Activated CD8-positive, alpha-beta memory T cell treated with anti-CD3 and anti-CD28 coated beads for 4 hours (primary cell): ENCODE measurements around the gene PMAIP1.

ENCODE experiments used
- DNase-seq, 2 donors: peaks; one replicate each; pipeline ENCODE4 v3.0.0-alpha.2; 2020; ENCODE audit warnings: low read depth in 2 of 2

PMAIP1 gene

GRCh38 chr18:59912007-59912550 lies 12.3 kb downstream of the PMAIP1 start:
- no peak for DNase-seq

GRCh38 chr18:59915606-59916005 lies 15.8 kb downstream of the PMAIP1 start:
- DNase-seq = no peak

DNA sequence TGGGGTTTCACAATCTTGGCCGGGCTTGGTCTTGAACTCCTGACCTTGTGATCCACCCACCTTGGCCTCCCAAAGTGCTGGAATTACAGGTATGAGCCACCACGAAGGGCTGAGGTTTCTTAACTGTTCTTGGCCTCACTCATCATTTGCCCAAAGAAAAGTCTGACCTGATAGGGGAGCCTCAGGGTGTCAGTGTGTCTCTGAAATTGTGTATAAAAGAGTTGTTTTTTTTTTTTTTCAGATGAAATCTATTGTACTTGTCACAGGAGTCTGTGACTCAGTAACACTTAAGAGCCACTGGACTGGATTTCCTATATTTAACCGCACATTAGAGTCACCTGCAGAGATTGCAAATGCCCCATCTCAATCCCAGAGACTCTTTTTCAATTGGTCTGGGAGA lies 16.9 kb downstream of the PMAIP1 start:
- no peak for DNase-seq

GRCh38 chr18:59917422-59917821 lies 17.6 kb downstream of the PMAIP1 start:
- no peak for DNase-seq

GRCh38 chr18:59918320-59918755 lies 18.5 kb downstream of the PMAIP1 start:
- no peak for DNase-seq

GRCh38 chr18:59918997-59919396 lies 19.2 kb downstream of the PMAIP1 start:
- no peak for DNase-seq

- peak; percentile 20 to 28 for DNase-seq
Observed at GRCh38 chr18:59921384-59921891, 21.6 kb downstream of the PMAIP1 start.

DNA sequence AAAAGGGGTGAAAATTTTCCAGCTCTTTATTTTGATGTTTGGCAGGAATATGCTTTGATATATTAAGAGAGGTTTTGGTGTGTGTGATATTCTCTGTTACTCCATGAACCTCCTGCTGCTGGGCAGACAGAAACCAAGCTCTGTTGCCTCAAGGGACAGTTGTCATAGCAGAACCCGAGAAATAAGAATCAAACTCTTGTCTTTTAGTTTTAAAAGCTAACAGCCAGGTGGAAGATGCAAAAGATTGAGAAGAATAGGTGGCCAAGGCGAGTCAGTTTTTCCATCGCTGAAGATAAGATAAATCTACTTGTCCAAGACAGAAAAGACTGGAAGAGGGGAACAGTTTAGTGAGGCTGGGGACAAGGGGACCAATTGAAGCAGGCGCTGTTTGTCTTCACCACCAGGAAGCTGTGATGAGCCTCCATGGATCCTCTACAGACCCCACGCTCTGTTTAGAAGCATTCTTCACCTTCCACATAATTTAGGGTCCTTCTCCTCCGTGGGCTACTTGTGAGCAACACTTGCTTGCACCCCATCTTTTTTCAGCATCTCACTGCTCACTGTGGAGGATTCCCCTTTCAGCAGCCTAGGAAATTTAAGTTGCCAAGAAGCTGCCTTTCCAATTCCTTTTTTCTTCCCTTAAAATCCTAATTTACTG lies 23.9 kb downstream of the PMAIP1 start:
- no peak for DNase-seq

- no peak for DNase-seq
Observed at GRCh38 chr18:59926131-59926530, 26.3 kb downstream of the PMAIP1 start.

GRCh38 chr18:59927246-59927825 lies 27.5 kb downstream of the PMAIP1 start:
- no peak for DNase-seq

DNA sequence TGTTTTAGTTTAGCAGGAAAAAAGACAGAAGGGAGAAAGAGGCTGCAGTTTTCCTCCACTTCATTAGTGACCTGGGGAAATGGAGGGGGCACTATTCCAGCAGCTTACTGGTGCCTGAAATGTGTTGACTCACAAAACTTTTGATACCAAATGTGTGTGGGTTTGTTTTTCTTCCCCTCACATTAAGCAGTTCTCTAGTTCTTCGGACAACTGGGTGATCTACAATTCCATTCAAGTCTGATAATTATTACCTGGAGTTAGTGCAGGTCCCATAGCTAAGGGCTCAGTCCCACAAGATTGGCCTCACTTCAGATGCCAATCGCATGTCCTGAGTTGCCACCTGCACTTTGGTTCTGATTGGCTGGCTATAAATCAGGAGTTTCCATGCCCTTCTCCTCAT lies 28.4 kb downstream of the PMAIP1 start:
- DNase-seq = no peak

GRCh38 chr18:59929621-59930295 lies 30.0 kb downstream of the PMAIP1 start:
- no peak for DNase-seq

- no peak for DNase-seq
Observed at GRCh38 chr18:59932401-59932800, 32.6 kb downstream of the PMAIP1 start.

DNA sequence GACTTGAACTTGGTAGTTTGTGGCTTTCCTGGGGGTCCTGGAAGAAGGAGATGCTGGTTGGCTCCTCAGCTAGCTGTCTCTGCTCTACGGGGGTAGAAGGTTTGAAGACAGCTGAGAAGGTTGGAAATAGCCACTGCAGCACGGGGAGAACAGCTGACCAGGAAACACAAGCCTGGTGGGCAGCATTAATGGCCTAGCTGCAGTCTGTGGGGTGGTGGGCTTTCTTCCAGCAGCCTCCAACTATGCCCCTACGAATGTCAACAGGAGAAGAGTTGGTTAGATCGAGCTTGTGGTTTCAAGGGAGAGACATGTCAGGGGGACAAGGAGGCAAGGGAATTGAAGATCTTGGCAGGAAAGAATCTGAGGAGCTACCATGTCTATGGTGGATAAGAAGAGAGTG lies 38.9 kb downstream of the PMAIP1 start:
- DNase-seq = no peak

DNA sequence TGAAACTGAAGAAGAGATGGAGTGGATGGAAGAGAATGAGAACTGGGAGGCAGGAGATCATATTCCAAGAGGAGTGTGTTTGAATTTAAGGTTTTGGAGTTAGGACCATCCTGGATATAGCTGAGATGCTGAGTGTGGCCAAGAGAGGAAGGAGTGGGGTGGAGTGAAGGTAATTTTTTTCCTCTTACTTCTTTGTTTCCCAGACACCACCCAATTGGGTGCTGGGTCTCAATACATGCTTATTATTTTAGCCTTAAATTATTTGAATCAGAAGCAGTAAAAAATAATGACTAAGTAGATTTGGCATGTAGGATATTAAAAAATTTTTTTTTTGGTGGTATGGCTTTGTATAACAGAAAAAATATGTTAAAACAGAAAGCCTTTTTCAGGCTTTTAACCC lies 39.3 kb downstream of the PMAIP1 start:
- DNase-seq = no peak

GRCh38 chr18:59940068-59940467 lies 40.3 kb downstream of the PMAIP1 start:
- no peak for DNase-seq

DNA sequence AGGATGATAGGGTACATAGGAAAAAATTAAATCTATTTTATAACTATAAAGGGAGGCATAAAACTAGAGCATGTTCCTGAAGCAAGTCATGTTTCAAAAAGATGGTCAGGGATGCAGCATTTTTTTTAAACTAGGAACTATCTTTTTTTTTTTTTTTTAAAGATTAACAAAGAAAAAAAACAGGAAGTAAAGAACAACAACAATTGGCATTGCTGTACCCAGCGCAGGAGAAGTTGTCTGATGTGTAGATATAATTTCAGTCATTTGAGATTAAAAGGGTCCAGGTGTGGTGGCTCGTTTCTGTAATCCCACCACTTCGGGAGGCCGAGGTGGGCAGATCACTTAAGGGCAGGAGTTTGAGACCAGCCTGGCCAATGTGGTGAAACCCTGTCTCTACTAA lies 41.5 kb downstream of the PMAIP1 start:
- no peak for DNase-seq

DNA sequence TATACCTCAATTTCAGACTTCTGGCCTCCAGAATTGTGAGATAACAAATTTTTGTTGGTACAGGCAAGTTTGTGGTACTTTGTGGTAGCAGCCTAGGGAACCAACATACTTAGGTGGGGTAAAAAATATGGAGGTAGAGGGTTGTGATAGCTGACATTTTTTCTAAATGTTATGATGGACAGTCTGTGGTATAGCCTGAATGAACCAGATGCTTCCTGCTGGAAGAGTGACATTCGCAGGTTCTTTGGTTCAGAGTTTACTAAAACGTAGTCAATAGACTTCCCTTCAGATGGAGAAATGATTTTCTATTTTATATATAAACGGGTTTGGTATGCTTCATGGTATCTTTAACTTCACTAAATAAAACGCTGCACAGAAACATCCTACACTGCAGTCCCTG lies 42.8 kb downstream of the PMAIP1 start:
- DNase-seq = no peak

- DNase-seq = no peak
Observed at GRCh38 chr18:59945544-59945943, 45.7 kb downstream of the PMAIP1 start.

- no peak for DNase-seq
Observed at GRCh38 chr18:59950215-59950944, 50.6 kb downstream of the PMAIP1 start.

DNA sequence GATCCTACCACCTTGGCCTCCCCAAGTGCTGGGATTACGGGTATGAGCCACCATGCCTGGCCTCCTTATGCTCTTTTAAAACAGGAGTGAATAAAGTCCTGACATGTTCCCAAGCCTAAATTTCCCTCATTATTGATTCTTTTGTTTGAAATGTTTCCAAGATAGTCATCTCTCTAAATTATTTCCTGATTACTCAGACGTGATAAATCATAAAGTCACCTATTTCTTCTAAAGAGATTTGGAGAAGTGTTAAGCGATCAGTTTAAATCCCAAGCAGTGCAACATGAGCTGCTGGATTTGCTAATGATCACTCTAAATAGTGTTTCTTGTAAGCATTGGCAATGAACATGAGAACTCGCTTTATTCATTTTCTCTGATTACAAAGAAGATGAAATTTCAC lies 51.8 kb downstream of the PMAIP1 start:
- DNase-seq = no peak
